Activated T-helper 1 cell treated with Interleukin-2 at 50 U/mL for 16 hours (primary cell): Measurements from ENCODE around the gene SRGAP3.

ENCODE experiments used
- DNase-seq: peaks from one replicate; pipeline ENCODE4 v3.0.0-alpha.2; 2020; ENCODE audit warnings: low read depth

The SRGAP3 gene

DNA sequence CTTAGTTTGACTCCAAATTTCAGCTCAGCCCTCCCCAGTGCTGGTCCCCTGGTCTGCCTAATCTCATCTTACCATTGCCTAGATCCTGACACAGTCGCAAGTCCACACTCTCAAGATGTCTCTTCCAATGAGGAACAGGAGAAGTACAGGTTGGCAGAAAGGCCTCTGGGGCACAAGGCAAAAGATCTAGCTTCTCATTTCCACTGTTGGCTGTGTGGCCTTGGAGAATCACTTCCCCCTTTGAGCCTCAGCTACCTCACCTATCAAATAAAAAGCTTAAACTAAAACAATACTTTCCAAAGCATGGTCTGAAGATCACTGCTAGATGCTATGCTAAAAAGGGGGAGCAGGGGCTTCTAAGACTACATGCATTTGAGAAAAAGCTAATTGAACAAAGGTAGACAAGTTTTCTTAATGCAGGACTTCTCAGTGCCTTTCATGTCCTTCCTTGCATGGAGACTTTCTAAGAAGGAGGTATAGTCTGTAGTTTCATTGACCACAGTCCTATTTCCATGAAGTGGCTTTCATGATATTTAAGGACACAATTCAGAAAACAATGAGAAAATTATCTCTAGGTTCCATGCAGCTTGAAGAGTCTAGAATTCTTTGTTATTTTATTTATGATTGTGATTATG, 168.1 kb downstream of the SRGAP3 start:
- DNase-seq: no peak

DNA sequence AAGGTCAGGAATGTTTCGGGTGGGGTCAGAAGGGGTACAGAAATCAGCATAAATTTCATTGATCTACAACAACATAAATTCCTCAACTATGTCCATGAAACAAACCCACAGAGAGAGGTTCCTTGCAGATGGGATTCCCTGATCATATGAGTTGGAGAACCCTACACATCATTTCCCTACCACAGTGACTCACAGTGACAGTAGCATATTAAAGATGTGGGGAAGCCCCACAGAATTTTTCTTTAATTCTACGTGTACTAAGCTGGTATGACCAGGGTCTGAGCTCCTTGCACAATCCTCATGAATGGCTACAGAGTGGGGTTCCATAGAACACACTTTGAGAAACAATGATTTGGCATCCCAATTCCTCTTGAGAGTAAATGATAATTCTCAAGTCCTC, 169.3 kb downstream of the SRGAP3 start:
- DNase-seq: no peak

DNA sequence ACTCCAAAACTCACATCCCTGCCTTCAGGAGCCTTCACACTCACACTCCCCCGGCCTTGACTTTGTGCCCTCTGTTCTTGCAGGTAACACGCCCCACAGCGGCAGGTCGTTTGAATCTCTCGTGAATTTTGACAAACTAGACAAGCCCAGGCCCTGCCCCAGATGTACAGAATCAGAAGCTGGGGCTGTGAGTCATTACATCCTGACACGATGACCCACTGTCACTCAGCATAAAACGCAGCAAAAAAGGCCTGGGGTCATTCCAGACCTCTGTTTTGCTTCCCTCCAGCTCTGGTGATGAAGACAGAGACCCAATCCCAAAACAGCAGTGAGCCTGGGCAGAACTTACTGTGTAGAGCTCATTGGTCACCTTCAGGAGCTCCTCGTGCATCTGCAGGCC, 169.8 kb downstream of the SRGAP3 start:
- no peak for DNase-seq

- no peak for DNase-seq
Measured at GRCh38 chr3:9078561-9079240, 170.7 kb downstream of the SRGAP3 start.

GRCh38 chr3:9077029-9077428, 172.4 kb downstream of the SRGAP3 start:
- no peak for DNase-seq

DNA sequence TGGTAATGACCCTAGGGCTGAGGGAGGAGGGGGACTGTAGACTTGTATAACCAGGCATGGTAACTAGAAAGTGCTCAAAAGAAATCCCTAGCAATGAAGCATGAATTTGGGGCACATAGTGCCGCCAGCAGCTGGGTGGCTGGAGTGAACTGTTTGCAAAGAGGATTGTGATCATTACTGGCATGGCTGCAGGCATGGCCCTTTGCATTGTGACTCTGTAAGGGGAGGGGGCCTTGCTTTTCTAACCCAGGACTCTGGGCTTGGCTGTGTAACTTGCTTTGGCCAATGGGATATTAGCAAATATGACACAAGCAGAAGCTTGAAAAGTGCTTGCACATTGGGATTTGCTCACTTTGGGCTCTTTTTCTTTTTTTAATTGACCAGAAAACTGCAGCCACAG, 173.7 kb downstream of the SRGAP3 start:
- DNase-seq: no peak

DNA sequence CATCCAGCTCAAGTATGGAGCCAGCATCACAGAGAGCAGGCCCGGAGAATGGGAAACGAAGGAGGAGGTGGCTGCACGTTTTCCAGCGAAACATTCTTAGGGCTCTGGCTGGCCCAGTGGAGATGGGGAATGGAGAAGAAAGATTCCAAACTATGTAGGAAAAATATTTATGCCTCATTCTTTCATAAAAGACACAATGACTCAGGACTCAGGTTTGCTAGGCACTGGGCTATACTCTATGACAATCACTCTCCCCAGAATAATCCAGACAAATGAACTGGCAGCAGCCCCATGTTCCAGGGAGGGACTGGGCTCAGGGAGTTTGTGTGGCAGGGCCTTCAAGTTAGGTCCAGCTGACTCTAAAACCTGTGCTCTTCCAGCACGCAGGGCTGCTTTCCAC, 175.4 kb downstream of the SRGAP3 start:
- DNase-seq: no peak

- DNase-seq: no peak
Measured at GRCh38 chr3:9072667-9073009, 176.8 kb downstream of the SRGAP3 start.

DNA sequence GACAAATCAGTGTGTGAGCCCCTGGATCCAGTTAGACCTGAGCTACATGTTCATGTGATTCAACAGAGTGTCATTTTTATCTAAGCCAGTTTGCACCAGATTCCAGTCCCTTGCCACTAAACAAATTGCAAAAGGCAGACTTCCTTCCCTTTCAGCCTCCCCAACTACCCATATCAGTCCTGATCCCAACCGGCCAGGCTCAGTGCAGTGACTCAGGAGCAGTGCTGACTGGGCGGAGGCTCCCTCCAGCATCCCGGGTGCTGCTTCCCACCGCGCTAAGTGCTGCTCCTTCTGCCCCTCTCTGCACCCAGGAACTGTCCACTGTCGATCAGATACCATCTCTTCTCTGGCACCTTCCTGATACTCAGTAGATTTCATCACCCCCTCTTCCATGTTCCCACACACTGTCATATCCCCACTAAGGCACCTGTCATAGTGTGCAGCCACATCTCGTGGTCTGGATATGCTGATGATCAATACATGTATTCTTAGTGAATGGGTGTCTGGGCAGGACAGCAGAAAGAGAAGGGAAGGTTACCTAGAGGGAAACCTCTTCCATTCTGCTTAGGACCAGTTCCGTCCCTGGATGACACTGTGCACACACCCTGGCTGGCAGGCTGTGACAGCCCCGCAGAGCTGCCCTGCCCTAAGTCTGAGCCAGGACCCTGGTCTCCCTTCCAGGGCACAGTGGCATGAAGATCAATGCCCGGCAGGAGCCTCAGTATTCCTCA, 177.3 kb downstream of the SRGAP3 start:
- DNase-seq: no peak

- DNase-seq: no peak
Measured at GRCh38 chr3:9070961-9071360, 178.5 kb downstream of the SRGAP3 start.

DNA sequence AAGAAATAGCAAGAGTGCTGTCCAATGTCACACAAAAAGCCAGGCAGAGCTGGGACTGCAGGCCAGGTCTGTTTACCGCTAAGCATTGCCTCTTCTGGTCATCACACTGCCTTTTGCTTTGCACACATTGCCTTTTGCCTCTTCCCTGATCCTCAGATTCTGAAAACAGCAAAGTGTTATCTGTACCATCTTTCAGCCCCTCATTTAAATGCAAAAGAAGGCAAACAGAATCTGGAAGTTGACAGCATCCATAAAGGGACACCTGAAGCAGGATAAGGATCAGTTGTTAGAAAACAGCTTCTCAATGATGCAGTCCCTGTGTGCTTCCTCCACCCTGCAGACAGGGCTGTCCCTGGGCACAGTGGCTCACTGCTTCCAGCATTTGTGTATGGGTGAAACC, 179.5 kb downstream of the SRGAP3 start:
- no peak for DNase-seq

- no peak for DNase-seq
Measured at GRCh38 chr3:9068051-9068450, 181.4 kb downstream of the SRGAP3 start.

- DNase-seq: no peak
Measured at GRCh38 chr3:9067352-9067975, 182.0 kb downstream of the SRGAP3 start.

DNA sequence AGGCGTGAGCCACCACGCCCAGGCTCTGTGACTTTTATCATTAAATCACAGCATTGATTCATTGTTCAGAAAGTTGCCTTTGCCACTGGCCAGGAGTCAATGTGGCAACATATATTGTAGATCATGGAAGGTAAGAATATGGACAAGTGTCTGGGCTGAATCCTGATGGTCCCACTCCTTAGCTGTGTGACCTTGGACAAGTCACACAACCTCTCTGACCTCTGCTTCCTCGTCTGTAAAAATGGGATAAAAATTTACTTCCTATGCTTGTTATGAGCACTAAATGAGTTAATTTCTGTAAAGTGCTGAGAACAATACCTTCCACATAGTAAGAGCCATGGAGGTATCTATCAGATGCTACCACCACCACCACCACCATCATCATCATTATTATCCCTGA, 182.7 kb downstream of the SRGAP3 start:
- no peak for DNase-seq

GRCh38 chr3:9066141-9066540, 183.3 kb downstream of the SRGAP3 start:
- DNase-seq: no peak

- DNase-seq: no peak
Measured at GRCh38 chr3:9064850-9065249, 184.6 kb downstream of the SRGAP3 start.

DNA sequence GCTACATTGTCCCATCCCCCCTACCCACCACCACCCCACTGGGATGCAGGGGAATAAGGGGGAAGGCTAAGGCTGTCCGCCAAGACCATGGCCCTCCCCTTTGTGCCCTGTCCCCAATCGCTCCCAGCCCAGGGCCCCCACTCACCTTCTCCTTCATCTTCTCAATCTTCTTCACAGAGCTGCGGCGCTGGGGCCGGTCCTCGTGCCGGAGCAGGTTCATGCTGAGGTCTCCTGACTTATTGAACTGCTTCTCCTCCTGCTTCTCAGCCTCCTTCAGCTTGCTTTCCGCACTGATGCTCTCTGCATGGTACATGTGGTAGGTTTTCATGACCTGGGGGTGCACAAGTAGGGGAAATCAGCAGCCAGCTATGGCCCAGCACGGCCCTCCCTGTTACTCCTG, 185.2 kb downstream of the SRGAP3 start:
- DNase-seq: no peak

- no peak for DNase-seq
Measured at GRCh38 chr3:9062570-9062969, 186.9 kb downstream of the SRGAP3 start.

DNA sequence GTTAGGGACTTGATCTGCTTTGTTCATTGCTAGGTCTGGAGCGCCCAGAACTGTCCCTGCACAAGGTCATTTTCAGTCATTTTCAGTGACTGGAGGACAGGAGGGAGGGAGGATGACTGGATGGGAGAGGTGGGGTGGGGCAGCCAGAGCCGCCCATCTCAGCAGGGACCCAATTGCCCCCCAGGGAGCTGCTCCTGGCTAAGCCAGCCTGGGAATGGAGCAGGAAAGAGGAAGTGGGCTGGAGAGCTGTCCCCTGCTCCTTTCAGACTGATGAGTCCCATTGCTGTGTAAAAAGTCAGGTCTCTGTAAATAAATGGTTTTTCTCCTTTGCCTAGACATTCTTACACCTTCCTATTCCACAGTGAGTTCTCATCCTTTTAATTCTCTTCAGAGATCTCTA, 187.8 kb downstream of the SRGAP3 start:
- no peak for DNase-seq

DNA sequence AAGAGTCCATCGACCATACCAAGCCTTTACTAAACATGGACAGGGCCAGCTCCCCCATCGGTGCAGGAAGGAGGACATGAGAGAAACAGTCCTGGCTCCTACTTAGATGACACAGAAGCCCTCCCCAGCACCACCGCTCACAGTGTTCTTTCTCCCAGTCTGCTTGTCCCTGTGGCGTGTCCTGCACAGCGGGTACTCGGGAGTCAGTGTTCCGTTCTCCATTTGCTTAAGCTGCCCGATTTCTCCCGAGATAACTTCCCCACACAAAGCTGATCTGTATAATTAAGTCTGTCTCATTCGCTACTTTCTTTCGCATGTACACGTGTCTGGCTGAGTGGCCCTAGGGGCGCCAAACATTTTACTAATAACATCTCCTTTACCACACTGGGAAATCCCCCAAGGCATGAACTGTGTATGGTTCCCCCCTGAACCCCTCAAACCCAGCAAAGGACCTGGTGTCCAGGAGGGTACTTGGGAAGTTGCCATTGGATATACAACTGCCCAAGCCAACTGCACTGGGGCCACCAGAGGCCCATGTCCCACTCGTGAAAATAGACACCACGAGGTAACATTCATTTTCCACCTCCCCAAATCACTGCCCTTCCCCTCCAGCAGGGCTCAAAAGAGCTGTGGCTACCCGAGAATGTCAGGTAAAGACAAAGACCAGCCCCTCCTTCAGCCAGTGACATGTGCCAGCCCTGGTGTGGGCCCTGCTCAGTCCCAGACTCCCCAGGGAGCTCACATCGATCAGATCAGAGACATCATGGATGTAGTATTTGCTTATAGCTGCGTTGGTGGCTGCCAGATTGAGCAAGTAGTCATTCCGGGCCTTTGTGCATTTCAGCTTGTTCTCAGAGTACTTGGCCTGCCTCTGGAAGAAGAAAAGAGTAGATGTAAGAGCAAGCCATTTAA, 189.7 kb downstream of the SRGAP3 start:
- no peak for DNase-seq

DNA sequence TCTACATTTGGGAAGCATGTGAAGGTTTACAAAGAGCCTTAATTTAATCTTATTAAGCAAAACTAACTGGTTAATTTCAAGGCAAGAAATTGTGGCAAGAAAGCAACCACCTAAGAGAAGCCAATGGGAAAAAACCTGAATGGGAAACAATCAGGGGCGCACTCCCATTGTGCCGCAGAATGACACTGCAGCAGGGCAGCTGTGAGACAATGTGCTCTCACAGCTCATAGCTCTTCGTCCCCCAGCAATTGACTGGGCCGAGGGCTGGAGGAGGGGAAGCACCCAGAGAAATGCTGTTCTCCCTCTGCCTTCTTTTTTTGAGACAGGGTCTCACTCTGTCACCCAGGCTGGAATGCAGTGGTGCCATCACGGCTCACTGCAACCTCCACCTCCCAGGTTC, 192.9 kb downstream of the SRGAP3 start:
- no peak for DNase-seq
